ENCODE measurements around the gene HEPN1. TPM values are rescaled to one million over a fixed set of nuclear protein-coding genes. Genes with fewer than 3 reads are reported as not detected.

HEPN1 gene
- total and polyA plus RNA-seq, 2 of the 4 experiments (the other 2 are of a cell fraction) = not detected

DNA sequence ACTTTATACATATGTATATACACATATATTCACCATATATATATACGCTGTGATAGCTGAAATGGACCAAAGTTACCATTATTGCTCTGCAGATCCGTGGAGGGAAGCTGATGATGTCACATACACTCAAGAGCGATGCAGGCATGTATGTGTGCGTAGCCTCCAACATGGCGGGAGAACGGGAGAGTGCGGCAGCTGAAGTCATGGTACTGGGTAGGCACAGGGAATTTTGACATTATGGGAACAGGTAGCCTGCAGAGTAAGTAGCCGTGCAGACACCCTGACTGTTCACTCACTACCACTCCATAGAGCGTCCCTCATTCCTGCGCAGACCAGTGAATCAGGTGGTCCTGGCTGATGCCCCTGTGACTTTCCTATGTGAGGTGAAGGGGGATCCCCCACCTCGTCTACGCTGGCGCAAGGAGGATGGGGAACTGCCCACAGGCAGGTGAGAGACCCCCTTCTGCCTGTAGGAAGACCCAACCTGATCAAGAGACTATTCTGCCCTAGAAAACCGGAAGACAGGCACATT is 49.1 kb upstream of the HEPN1 start:
- Histone ChIP-seq H3K4me2 (ENCODE audit: low read depth, low read length) (no peak overlapping the region), H3K36me3 (ENCODE audit: control insufficient read depth, insufficient read depth, low read length) (no peaks in the 10 kb centered on the region), H2BK120ac (ENCODE audit: low read depth, low read length) (no peak overlapping the region), H2BK5ac (ENCODE audit: low read depth, low read length, poor library complexity, severe bottlenecking) (no peak overlapping the region), H3K56ac (ENCODE audit: extremely low read depth, insufficient read depth, low read length) (no peak overlapping the region), H4K5ac (ENCODE audit: low read depth, low read length) (no peak overlapping the region), H3K14ac (replicated peaks; ENCODE audit: low read depth, low read length) (no peak overlapping the region), H3K9me3 (ENCODE audit: control insufficient read depth, insufficient read depth, low read length) (no peaks in the 10 kb centered on the region; the same call in 1 of the 2 replicates), H2BK15ac (ENCODE audit: low read depth, low read length) (no peak overlapping the region), H2AFZ (replicated peaks; ENCODE audit: low read length, poor library complexity) (no peak overlapping the region), H2AK9ac (replicated peaks; ENCODE audit: low read depth, low read length, poor library complexity) (no peak overlapping the region), H3K4me1 (ENCODE audit: control insufficient read depth, insufficient read depth, low read length) (peaks cover 2% of the 10 kb centered on the region), H3K27ac (ENCODE audit: insufficient read depth, low read length) (no peak overlapping the region), H3K9me1 (ENCODE audit: insufficient read depth, low read length) (no peaks in the 10 kb centered on the region; the same call in 1 of the 2 replicates), H4K8ac (ENCODE audit: low read depth in 2 of 2, low read length in 2 of 2) (no peak overlapping the region), H3K4me3 (ENCODE audit: insufficient read depth, low read depth, low read length) (no peak overlapping the region), H3K27me3 (ENCODE audit: control insufficient read depth, insufficient read depth, low read length) (peaks cover 82% of the 10 kb centered on the region), H4K20me1 (ENCODE audit: insufficient read depth, low read length) (0 out of 2 replicates have a peak, but pooled peaks cover 4% of the 10 kb centered on the region), H3K9ac (ENCODE audit: low read depth, low read length) (no peak overlapping the region), H2BK20ac (ENCODE audit: low read depth, low read length) (no peak overlapping the region), H3K79me1 (ENCODE audit: low read depth in 1 of 2, low read length in 2 of 2) (no peaks in the 10 kb centered on the region), H3K23ac (ENCODE audit: low read depth, low read length) (no peak overlapping the region), H3K18ac (ENCODE audit: low read depth, low read length) (no peak overlapping the region), H2AK5ac (ENCODE audit: low read depth, low read length) (no peak overlapping the region), H4K91ac (ENCODE audit: insufficient read depth, low read depth, low read length) (no peak overlapping the region), H3K4ac (ENCODE audit: low read depth, low read length) (no peak overlapping the region)
- TF ChIP-seq NFE2L2 (IDR thresholded peaks at IDR 0.05; ENCODE audit: low read depth, low read length) (no peak), CEBPB (IDR thresholded peaks at IDR 0.05; ENCODE audit: low read depth, low read length) (no peak), RCOR1 (IDR thresholded peaks at IDR 0.05; ENCODE audit: insufficient replicate concordance, low read length) (no peak), MAZ (IDR thresholded peaks at IDR 0.05; ENCODE audit: borderline replicate concordance, low read depth, low read length) (no peak), RFX5 (IDR thresholded peaks at IDR 0.05; ENCODE audit: low read depth, low read length) (no peak), SMC3 (IDR thresholded peaks at IDR 0.05; ENCODE audit: low read depth, low read length) (no peak), BHLHE40 (IDR thresholded peaks at IDR 0.05; ENCODE audit: low read depth, low read length) (no peak), CHD1 (IDR thresholded peaks at IDR 0.05; ENCODE audit: low read depth, low read length) (no peak), RAD21 (IDR thresholded peaks at IDR 0.05; ENCODE audit: low read length) (no peak), POLR2A (IDR thresholded peaks at IDR 0.05; ENCODE audit: low read depth, low read length) (no peak), FOS (IDR thresholded peaks at IDR 0.05; ENCODE audit: low read depth, low read length) (no peak), MAFK (IDR thresholded peaks at IDR 0.05; ENCODE audit: low read depth, low read length) (no peak)
- TF ChIP-seq, protein P1, sequence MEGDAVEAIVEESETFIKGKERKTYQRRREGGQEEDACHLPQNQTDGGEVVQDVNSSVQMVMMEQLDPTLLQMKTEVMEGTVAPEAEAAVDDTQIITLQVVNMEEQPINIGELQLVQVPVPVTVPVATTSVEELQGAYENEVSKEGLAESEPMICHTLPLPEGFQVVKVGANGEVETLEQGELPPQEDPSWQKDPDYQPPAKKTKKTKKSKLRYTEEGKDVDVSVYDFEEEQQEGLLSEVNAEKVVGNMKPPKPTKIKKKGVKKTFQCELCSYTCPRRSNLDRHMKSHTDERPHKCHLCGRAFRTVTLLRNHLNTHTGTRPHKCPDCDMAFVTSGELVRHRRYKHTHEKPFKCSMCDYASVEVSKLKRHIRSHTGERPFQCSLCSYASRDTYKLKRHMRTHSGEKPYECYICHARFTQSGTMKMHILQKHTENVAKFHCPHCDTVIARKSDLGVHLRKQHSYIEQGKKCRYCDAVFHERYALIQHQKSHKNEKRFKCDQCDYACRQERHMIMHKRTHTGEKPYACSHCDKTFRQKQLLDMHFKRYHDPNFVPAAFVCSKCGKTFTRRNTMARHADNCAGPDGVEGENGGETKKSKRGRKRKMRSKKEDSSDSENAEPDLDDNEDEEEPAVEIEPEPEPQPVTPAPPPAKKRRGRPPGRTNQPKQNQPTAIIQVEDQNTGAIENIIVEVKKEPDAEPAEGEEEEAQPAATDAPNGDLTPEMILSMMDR (conservative IDR thresholded peaks at IDR 0.05; ENCODE audit: low read depth, low read length) = no peak
- TF ChIP-seq, protein P2, sequence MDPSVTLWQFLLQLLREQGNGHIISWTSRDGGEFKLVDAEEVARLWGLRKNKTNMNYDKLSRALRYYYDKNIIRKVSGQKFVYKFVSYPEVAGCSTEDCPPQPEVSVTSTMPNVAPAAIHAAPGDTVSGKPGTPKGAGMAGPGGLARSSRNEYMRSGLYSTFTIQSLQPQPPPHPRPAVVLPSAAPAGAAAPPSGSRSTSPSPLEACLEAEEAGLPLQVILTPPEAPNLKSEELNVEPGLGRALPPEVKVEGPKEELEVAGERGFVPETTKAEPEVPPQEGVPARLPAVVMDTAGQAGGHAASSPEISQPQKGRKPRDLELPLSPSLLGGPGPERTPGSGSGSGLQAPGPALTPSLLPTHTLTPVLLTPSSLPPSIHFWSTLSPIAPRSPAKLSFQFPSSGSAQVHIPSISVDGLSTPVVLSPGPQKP (IDR thresholded peaks at IDR 0.05; ENCODE audit: borderline replicate concordance, low read depth, low read length) = no peak
- TF ChIP-seq, protein P3, sequence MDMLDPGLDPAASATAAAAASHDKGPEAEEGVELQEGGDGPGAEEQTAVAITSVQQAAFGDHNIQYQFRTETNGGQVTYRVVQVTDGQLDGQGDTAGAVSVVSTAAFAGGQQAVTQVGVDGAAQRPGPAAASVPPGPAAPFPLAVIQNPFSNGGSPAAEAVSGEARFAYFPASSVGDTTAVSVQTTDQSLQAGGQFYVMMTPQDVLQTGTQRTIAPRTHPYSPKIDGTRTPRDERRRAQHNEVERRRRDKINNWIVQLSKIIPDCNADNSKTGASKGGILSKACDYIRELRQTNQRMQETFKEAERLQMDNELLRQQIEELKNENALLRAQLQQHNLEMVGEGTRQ (IDR thresholded peaks at IDR 0.05; ENCODE audit: low read depth, low read length) = no peak
- dilution Hi-C loops (cut with HindIII; ENCODE audit: low sequenced_read_pairs, unreplicated experiment) (no loop called here), intact Hi-C loops (cut with micrococcal nuclease) (loop anchor here (10.0 kb wide), 3 partner anchors 465 to 795 kb away; no protein-coding TSS in a partner anchor), in situ Hi-C loops (cut with MboI; ENCODE audit: low sequenced_read_pairs) (no loop called here)
- ChIA-PET POLR2A (ENCODE audit: unreplicated experiment) (no interaction called here), CTCF (no interaction called here)
- BruUV-seq (replicated peaks) = no TSS peak
- ATAC-seq (ENCODE audit: low read depth) (no peak), DNase-seq (no peak)
- 60% methylated on average over 3 of the region's 14 CpGs; no CpG with 5 or more reads in 1 of the 2 experiments for WGBS, 2 experiments (ENCODE audit: extremely low coverage in 2 of 2, insufficient read length in 1 of 2)

All from IMR-90 (cell line).